Naive thymus-derived CD4-positive, alpha-beta T cell (primary cell): Measurements from ENCODE around the gene MGAT4A. TPM values are rescaled to one million over a fixed set of nuclear protein-coding genes. Genes with fewer than 3 reads are reported as not detected.
A peak's percentile ranks its signal among the peaks of the same experiment; 100 is the strongest.

ENCODE experiments used
- ATAC-seq: fragments of 150-1000 bp; cut with Tn5 transposase; 2 replicates; pipeline ENCODE4 v1.10.0; 2021; ENCODE audit warnings: mild to moderate bottlenecking, moderate library complexity
- CTCF ChIA-PET: fragments of 350-600 bp; sonication (Branson Sonifier 250); formaldehyde crosslinking; loops from one replicate; lab custom pipeline; 2021; ENCODE audit warnings: antibody characterized with exemption; lab: Charles Lee
- POLR2A ChIA-PET: fragments of 350-600 bp; sonication (Branson Sonifier 250); formaldehyde crosslinking; loops from one replicate; lab custom pipeline; 2021; ENCODE audit warnings: antibody characterized with exemption, inconsistent platforms; lab: Charles Lee
- DNase-seq, 9 donors: peaks; one replicate each; pipeline versions ENCODE4 v3.0.0 to v3.0.0-alpha.2; 2020 to 2022; ENCODE audit warnings: mixed read lengths in 1 of 9
- H3K27ac ChIP-seq: one replicate; pipeline ENCODE4 v1.7.0; 2013; ENCODE audit warnings: mild to moderate bottlenecking, low read depth, low read length, moderate library complexity
- H3K27me3 ChIP-seq, 2 donors: one replicate each; pipeline ENCODE4 v1.7.0; 2013; ENCODE audit warnings: low read length in 2 of 2, mild to moderate bottlenecking in 2 of 2, moderate library complexity in 2 of 2; ENCODE audit not compliant: control insufficient read depth in 2 of 2, insufficient read depth in 2 of 2
- H3K36me3 ChIP-seq, 3 experiments: 1 replicate in 2 of 3; 2 replicates in 1 of 3; pipeline ENCODE4 v1.7.0; 2013; ENCODE audit warnings: low read length in 3 of 3, mild to moderate bottlenecking in 3 of 3, moderate library complexity in 1 of 3; ENCODE audit not compliant: insufficient read depth in 3 of 3, control insufficient read depth in 2 of 3
- H3K4me1 ChIP-seq, 2 donors: one replicate each; pipeline ENCODE4 v1.7.0; 2013; ENCODE audit warnings: low read length in 2 of 2, mild to moderate bottlenecking in 2 of 2, moderate library complexity in 1 of 2; ENCODE audit not compliant: control insufficient read depth in 2 of 2, insufficient read depth in 2 of 2
- H3K4me3 ChIP-seq: 2 replicates; pipeline ENCODE4 v1.7.0; 2013; ENCODE audit warnings: mild to moderate bottlenecking, low read length
- H3K9me3 ChIP-seq, 3 experiments: 1 replicate in 2 of 3; 2 replicates in 1 of 3; pipeline ENCODE4 v1.7.0; 2013; ENCODE audit warnings: low read length in 3 of 3; ENCODE audit not compliant: control insufficient read depth in 2 of 3
- H3K27ac Mint-ChIP-seq, 9 donors: one replicate each; pipeline ENCODE4 v1.8.0; 2020 to 2022; ENCODE audit warnings: mixed read lengths in 9 of 9, mild to moderate bottlenecking in 8 of 9, moderate library complexity in 5 of 9, inconsistent platforms in 2 of 9
- H3K27me3 Mint-ChIP-seq, 5 donors: one replicate each; pipeline ENCODE4 v1.8.0; 2021 to 2022; ENCODE audit warnings: mixed read lengths in 5 of 5, mild to moderate bottlenecking in 1 of 5
- H3K36me3 Mint-ChIP-seq, 5 donors: one replicate each; pipeline ENCODE4 v1.8.0; 2020 to 2022; ENCODE audit warnings: mixed read lengths in 5 of 5, mild to moderate bottlenecking in 3 of 5, inconsistent platforms in 1 of 5
- H3K4me1 Mint-ChIP-seq, 7 donors: one replicate each; pipeline ENCODE4 v1.8.0; 2020 to 2022; ENCODE audit warnings: mixed read lengths in 7 of 7, mild to moderate bottlenecking in 3 of 7, inconsistent platforms in 1 of 7
- H3K4me3 Mint-ChIP-seq, 10 donors: one replicate each; pipeline ENCODE4 v1.8.0; 2020 to 2022; ENCODE audit warnings: mild to moderate bottlenecking in 10 of 10, mixed read lengths in 10 of 10, moderate library complexity in 6 of 10, inconsistent platforms in 2 of 10
- H3K9me3 Mint-ChIP-seq, 11 donors: one replicate each; pipeline ENCODE4 v1.8.0; 2020 to 2022; ENCODE audit warnings: mixed read lengths in 11 of 11, mild to moderate bottlenecking in 4 of 11, inconsistent platforms in 1 of 11, moderate library complexity in 1 of 11
- intact Hi-C, 2 donors: fragments of 100-400 bp; cut with micrococcal nuclease; formaldehyde crosslinking; loops; one replicate each; pipeline ENCODE4 v1.15.1; 2023
- polyA plus RNA-seq, 2 donors: library from polyadenylated mRNA; unstranded; fragments of 300-500 nt; fragmentation: Illumina TruSeq; gene quantifications; one replicate each; pipeline ENCODE4 v1.2.3, GENCODE V29; 2021
- total RNA-seq, 6 experiments: library from RNA in 5 of 6; stranded (reverse) in 5 of 6; gene quantifications; 1 replicate in 5 of 6; 2 replicates in 1 of 6; pipeline ENCODE4 v1.2.3 and lab custom pipeline; 2021 to 2026

Gene MGAT4A
- total and polyA plus RNA-seq, 7 experiments from 2014 or later: 125 to 349 (median 262) TPM

GRCh38 chr2:98739020-98739419 lies 8.1 kb upstream of the MGAT4A start:
- Histone ChIP-seq H3K9me3 (no peaks in the 10 kb centered on the region), H3K36me3 (no peaks in the 10 kb centered on the region), H3K4me1 (peaks cover 19 to 63% of the 10 kb centered on the region in 2 donors), H3K4me3 (no peak overlapping the region), H3K27me3 (no peaks in the 10 kb centered on the region), H3K27ac (no peak overlapping the region)
- ATAC-seq (no peak), DNase-seq (no peak)
- CTCF ChIA-PET: interaction anchor here (1.7 kb wide), 1 partner anchor 19 kb away, joined by 6 read pairs; no protein-coding TSS in a partner anchor
- intact Hi-C loops: loop anchor here (10.0 kb wide), 2 partner anchors 274 to 596 kb away; partner anchors contain the start of genes EIF5B (in 1 of the 2) and TXNDC9 (in 1 of the 2)
- POLR2A ChIA-PET: interaction anchor here (0.5 to 28.9 kb wide), 5 partner anchors 10 to 35 kb away, joined by 4 to 604 read pairs (median 15); partner anchors contain the start of gene MGAT4A
- Mint-ChIP-seq H3K27me3 (no peaks in the 10 kb centered on the region), H3K4me1 (peaks cover 45 to 93% (median 87%) of the 10 kb centered on the region in 7 donors), H3K27ac (peak overlapping the region in 8 of 9 donors; percentile 3 to 92 (median 88)), H3K9me3 (peaks cover 0 to 5% (median 0%) of the 10 kb centered on the region in 11 donors), H3K36me3 (peaks cover 0 to 29% (median 4%) of the 10 kb centered on the region in 5 donors), H3K4me3 (no peak overlapping the region)

GRCh38 chr2:98738304-98738703 lies 7.4 kb upstream of the MGAT4A start:
- ATAC-seq (no peak), DNase-seq (no peak)
- POLR2A ChIA-PET: interaction anchor here (0.5 to 28.9 kb wide), 6 partner anchors 9 to 36 kb away, joined by 4 to 604 read pairs (median 20); partner anchors contain the start of gene MGAT4A
- Mint-ChIP-seq H3K4me3 (peak overlapping the region in 7 of 10 donors; percentile 1 to 66 (median 28)), H3K36me3 (peaks cover 0 to 27% (median 4%) of the 10 kb centered on the region in 5 donors), H3K27me3 (no peaks in the 10 kb centered on the region), H3K4me1 (peaks cover 45 to 92% (median 88%) of the 10 kb centered on the region in 7 donors), H3K9me3 (peaks cover 0 to 5% (median 0%) of the 10 kb centered on the region in 11 donors), H3K27ac (peak overlapping the region in 8 of 9 donors; percentile 1 to 92 (median 88))
- Histone ChIP-seq H3K27ac (peak overlapping the region; percentile 2), H3K27me3 (no peaks in the 10 kb centered on the region), H3K4me1 (peaks cover 21 to 58% of the 10 kb centered on the region in 2 donors), H3K9me3 (no peaks in the 10 kb centered on the region), H3K4me3 (no peak overlapping the region), H3K36me3 (no peaks in the 10 kb centered on the region)
- intact Hi-C loops: loop anchor here (10.0 kb wide), 2 partner anchors 274 to 596 kb away; partner anchors contain the start of genes EIF5B (in 1 of the 2) and TXNDC9 (in 1 of the 2)
- CTCF ChIA-PET: interaction anchor here (0.7 to 2.2 kb wide), 3 partner anchors 19 to 33 kb away, joined by 3 to 7 read pairs (median 6); no protein-coding TSS in a partner anchor

GRCh38 chr2:98737848-98738247 lies 6.9 kb upstream of the MGAT4A start:
- Histone ChIP-seq H3K36me3 (no peaks in the 10 kb centered on the region), H3K27ac (peak overlapping the region; percentile 2), H3K4me1 (peaks cover 26 to 60% of the 10 kb centered on the region in 2 donors), H3K4me3 (no peak overlapping the region), H3K27me3 (no peaks in the 10 kb centered on the region), H3K9me3 (no peaks in the 10 kb centered on the region)
- POLR2A ChIA-PET: interaction anchor here (0.7 to 28.9 kb wide), 7 partner anchors 8 to 103 kb away, joined by 3 to 604 read pairs (median 15); partner anchors contain the start of gene MGAT4A
- ATAC-seq (no peak), DNase-seq (no peak)
- Mint-ChIP-seq H3K27ac (peak overlapping the region in 8 of 9 donors; percentile 68 to 92 (median 88)), H3K27me3 (no peaks in the 10 kb centered on the region), H3K36me3 (peaks cover 0 to 30% (median 4%) of the 10 kb centered on the region in 5 donors), H3K4me1 (peaks cover 44 to 92% (median 88%) of the 10 kb centered on the region in 7 donors), H3K4me3 (peak overlapping the region in 8 of 10 donors; percentile 1 to 66 (median 38)), H3K9me3 (peaks cover 0 to 5% (median 0%) of the 10 kb centered on the region in 11 donors)
- intact Hi-C loops: loop anchor here (2.0 to 10.0 kb wide), 4 partner anchors 85 to 597 kb away; partner anchors contain the start of genes EIF5B (in 1 of the 2) and TXNDC9 (in 1 of the 2)
- CTCF ChIA-PET: interaction anchor here (0.7 to 3.5 kb wide), 3 partner anchors 21 to 34 kb away, joined by 3 to 17 read pairs (median 7); no protein-coding TSS in a partner anchor

GRCh38 chr2:98736464-98736889 lies 5.5 kb upstream of the MGAT4A start:
- H3K9me3 Mint-ChIP-seq: peaks cover 0 to 5% (median 0%) of the 10 kb centered on the region in 11 donors
- peak; percentile 16 for ATAC-seq
- CTCF ChIA-PET: interaction anchor here (1.1 to 3.5 kb wide), 3 partner anchors 22 to 87 kb away, joined by 3 to 17 read pairs (median 7); no protein-coding TSS in a partner anchor
- no peaks in the 10 kb centered on the region for H3K36me3 ChIP-seq
- POLR2A ChIA-PET: interaction anchor here (0.6 to 28.9 kb wide), 11 partner anchors 8 to 87 kb away, joined by 3 to 604 read pairs (median 4); no protein-coding TSS in a partner anchor
- peak in 2 of 9 donors; percentile 33 to 37 for DNase-seq
- peak overlapping the region; percentile 13 for H3K4me3 ChIP-seq
- peak overlapping the region; percentile 30 to 75 (median 54) for H3K4me3 Mint-ChIP-seq
- intact Hi-C loops: loop anchor here (1.0 to 10.0 kb wide), 7 partner anchors 25 to 598 kb away; partner anchors contain the start of genes EIF5B (in 1 of the 2) and TXNDC9 (in 1 of the 2)
- H3K27ac ChIP-seq: peak overlapping the region; percentile 25
- H3K36me3 Mint-ChIP-seq: peaks cover 0 to 35% (median 9%) of the 10 kb centered on the region in 5 donors
- H3K27ac Mint-ChIP-seq: peak overlapping the region; percentile 68 to 93 (median 89)
- H3K9me3 ChIP-seq: no peaks in the 10 kb centered on the region
- H3K27me3 Mint-ChIP-seq: no peaks in the 10 kb centered on the region
- H3K4me1 Mint-ChIP-seq: peaks cover 46 to 93% (median 87%) of the 10 kb centered on the region in 7 donors
- peaks cover 35 to 66% of the 10 kb centered on the region in 2 donors for H3K4me1 ChIP-seq
- no peaks in the 10 kb centered on the region for H3K27me3 ChIP-seq

- intact Hi-C loops: loop anchor here (5.0 to 10.0 kb wide), 3 partner anchors 270 to 738 kb away; partner anchors contain the start of genes EIF5B (in 1 of the 2), TMEM131 (in 1 of the 2) and TXNDC9 (in 1 of the 2)
- H3K27me3 ChIP-seq: no peaks in the 10 kb centered on the region
- peaks cover 0 to 5% (median 0%) of the 10 kb centered on the region in 3 experiments for H3K36me3 ChIP-seq
- Mint-ChIP-seq H3K9me3 (peaks cover 0 to 5% (median 0%) of the 10 kb centered on the region in 11 donors), H3K36me3 (peaks cover 0 to 29% (median 4%) of the 10 kb centered on the region in 5 donors), H3K4me3 (peak overlapping the region; percentile 39 to 97 (median 91)), H3K27me3 (no peaks in the 10 kb centered on the region), H3K4me1 (peaks cover 39 to 78% (median 73%) of the 10 kb centered on the region in 7 donors), H3K27ac (peak overlapping the region; percentile 87 to 98 (median 96))
- peaks cover 35 to 66% of the 10 kb centered on the region in 2 donors for H3K4me1 ChIP-seq
- ChIA-PET POLR2A (interaction anchor here (0.9 to 28.9 kb wide), 9 partner anchors 9 to 85 kb away, joined by 3 to 604 read pairs (median 11); no protein-coding TSS in a partner anchor), CTCF (interaction anchor here (0.6 to 3.5 kb wide), 4 partner anchors 9 to 49 kb away, joined by 3 to 17 read pairs (median 8); no protein-coding TSS in a partner anchor)
- no peaks in the 10 kb centered on the region for H3K9me3 ChIP-seq
- no peak for ATAC-seq
- H3K4me3 ChIP-seq: peak overlapping the region; percentile 22
- H3K27ac ChIP-seq: peak overlapping the region; percentile 98
- peak in 2 of 9 donors; percentile 21 to 34 for DNase-seq
Observed at GRCh38 chr2:98734823-98735260, 3.9 kb upstream of the MGAT4A start.
